IPS-18c (cell line): ENCODE measurements around the gene F10.

Source experiments
- H3K4me3 ChIP-seq: 2 replicates; pipeline ENCODE4 v1.7.0; 2013; ENCODE audit warnings: low read depth, mild to moderate bottlenecking, low read length, moderate library complexity; ENCODE audit not compliant: insufficient read depth
- H3K9me3 ChIP-seq: one replicate; pipeline ENCODE4 v1.6.1; 2013; ENCODE audit warnings: mild to moderate bottlenecking, low read length, moderate library complexity; ENCODE audit not compliant: control insufficient read depth, insufficient read depth

Gene F10

GRCh38 chr13:113120300-113121182 is 2.1 kb upstream of the F10 start:
- Histone ChIP-seq H3K4me3 (no peak overlapping the region), H3K9me3 (no peaks in the 10 kb centered on the region)

- Histone ChIP-seq H3K9me3 (no peaks in the 10 kb centered on the region), H3K4me3 (no peak overlapping the region)
Measured at GRCh38 chr13:113121183-113121927, 1.2 kb upstream of the F10 start.

- H3K4me3 ChIP-seq: no peak overlapping the region
- H3K9me3 ChIP-seq: no peaks in the 10 kb centered on the region
Measured at GRCh38 chr13:113121928-113122471, 599 bp upstream of the F10 start.

DNA sequence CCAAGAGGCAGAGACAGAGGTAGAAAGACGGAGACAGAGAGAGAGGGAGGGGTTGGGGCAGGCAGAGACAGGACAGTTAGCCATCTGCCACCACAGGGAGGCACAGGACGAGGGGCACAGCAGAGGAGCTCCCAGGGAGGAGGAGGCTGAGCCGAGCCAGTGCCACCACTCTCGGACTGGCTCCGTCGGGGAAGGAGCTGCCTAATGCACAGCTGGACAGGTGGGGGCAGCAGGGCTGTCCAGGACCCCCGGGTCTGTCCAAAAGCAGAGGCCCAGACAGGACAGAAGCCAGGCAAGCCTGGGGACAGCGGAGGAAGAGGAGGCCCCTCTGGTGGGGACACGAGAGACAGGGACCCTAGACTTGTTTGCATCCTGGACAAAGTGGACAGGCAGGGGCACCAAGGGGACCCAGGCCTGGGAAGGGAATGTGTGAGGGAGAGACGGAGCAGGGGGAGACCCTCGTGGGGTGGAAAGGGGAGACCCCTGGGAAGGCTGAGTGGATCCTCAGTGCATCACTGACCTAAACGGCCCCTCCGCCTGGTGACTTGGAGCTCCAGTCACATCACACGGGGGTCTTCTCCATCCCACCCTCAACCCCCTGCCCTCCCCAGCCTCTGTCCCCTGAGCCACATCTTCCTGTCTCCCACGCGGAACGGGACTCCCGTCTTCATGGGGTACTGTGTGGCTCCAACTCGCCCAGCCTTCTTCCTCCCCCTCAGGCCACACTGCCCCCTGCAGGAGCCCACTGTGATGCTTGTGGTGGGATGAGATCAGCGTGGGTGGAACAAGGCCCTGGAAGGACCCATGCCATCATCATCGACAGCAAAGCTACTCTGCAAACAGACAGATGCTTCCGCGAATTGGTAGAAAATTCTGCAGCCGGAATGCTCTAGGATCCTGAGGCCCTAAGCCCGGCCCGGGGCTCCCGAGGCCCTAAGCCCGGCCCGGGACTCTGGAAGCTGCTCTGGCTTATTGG is 915 bp downstream of the F10 start:
- H3K4me3 ChIP-seq: no peak overlapping the region; the same call in 1 of the 2 replicates
- H3K9me3 ChIP-seq: no peaks in the 10 kb centered on the region

DNA sequence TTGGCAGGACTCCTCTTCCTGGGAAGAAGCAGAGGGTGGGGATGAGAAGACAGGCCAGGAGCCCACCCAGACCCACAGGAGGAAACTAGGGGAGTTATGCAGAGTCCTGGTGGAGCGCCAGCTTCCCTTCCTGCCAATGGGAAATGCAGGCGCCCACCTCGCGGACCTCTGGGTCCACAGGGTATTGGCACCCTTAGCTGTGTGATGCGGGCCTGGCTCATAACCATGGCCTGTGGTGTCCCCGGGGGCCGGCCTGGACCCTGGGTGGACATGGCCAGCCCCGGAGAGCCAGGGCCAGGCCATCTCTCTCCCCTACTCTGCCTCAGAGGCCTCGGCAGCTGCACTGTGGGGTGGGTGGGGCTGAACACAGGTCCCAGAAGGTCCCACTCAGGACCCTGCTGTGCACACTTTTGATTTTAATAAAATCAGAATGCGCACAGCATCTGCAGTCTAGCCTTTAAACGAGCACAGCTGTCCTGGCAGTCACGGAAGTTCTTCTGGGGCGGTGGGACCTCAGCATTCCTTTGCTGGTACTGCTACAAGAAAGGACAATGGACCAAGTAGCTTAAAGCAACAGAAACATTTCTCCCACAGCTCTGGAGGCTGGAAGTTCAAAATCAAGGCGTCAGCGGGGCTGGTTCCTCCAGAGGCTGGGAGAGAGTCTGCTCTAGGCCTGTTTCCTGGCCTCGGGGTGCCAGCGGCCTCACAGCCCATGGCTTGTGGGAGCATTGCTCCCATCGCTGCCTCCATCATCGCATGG is 1.8 kb downstream of the F10 start:
- no peaks in the 10 kb centered on the region for H3K9me3 ChIP-seq
- no peak overlapping the region for H3K4me3 ChIP-seq

DNA sequence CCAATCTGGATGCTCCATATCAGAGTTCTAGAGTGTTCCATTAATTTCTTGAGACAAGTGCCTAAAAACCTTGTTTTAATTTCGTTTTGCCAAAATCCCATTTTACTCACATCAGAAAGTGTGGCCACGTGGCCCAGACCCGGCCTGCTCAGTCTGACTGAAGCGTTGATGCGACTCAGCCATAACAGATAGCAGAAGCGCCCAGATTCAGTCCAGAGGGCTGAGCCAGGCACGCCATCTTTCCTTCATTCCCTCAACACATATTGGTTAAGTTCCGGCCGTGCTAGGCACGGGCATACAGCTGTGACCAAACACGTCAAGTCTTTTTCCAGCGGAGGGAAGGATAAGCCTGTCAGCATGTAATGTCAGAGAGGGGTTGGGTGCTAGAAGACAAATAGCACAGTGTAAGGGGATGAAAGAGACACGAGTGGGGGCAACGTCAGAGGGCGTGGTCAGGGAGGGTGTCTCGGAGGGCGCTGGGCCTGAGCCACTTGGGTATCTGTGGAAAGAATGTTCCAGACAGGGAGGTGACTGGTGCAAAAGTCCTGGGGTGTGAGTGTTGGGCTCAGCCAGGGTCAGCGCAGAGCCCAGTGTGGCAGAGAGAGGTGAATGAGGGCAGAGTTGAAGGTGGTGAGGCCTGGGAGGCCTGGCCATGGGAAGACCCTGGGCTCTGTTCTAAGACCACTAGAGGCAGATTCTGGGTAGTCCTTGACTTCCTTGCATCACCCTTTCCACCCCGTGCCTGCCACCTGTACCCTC is 3.1 kb downstream of the F10 start:
- H3K4me3 ChIP-seq: no peak overlapping the region
- H3K9me3 ChIP-seq: no peaks in the 10 kb centered on the region

- H3K4me3 ChIP-seq: no peak overlapping the region
- H3K9me3 ChIP-seq: no peaks in the 10 kb centered on the region
Measured at GRCh38 chr13:113126265-113127150, 3.9 kb downstream of the F10 start.

GRCh38 chr13:113129480-113129879 is 6.9 kb downstream of the F10 start:
- H3K4me3 ChIP-seq: no peak overlapping the region
- no peaks in the 10 kb centered on the region for H3K9me3 ChIP-seq

DNA sequence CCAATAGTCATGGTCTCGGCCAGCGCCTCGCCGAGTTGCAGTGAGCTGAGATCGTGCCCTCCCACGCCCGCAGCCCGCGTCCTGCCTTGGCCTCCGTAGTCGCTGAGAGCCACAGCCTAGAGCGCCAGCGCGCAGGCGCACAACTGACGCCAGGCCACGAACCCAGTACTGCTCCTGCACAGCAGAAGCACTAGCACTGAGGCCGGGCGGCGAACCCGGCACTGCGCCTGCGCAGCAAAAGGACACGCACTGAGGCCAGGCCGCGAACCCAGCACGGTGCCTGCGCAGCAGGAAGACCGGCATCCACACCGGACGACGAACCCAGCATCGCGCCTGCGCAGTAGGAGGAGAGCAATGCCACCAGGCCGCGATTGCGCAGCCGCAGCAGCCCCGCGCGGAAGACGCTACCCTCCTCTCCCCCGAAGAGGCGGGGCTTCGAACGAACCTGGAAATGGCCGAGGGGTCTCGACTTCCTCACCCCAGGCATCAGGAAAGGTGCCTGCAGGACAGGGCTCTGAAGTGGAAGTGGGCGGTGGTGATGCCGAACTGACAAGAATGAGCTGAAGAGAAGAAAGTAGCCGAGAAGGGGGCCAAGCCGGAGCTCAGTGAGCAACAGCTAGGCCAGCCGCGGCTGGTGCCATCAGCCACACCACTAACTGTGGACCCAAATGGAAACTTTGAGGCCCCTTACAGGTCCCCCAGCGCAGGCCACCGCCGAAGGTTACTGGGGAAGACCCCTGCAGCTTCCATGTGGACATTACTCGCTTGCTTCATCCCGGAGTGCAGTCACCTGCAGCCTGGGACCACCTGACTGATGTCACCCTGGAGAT is 7.5 kb downstream of the F10 start:
- Histone ChIP-seq H3K4me3 (no peak overlapping the region), H3K9me3 (no peaks in the 10 kb centered on the region)

DNA sequence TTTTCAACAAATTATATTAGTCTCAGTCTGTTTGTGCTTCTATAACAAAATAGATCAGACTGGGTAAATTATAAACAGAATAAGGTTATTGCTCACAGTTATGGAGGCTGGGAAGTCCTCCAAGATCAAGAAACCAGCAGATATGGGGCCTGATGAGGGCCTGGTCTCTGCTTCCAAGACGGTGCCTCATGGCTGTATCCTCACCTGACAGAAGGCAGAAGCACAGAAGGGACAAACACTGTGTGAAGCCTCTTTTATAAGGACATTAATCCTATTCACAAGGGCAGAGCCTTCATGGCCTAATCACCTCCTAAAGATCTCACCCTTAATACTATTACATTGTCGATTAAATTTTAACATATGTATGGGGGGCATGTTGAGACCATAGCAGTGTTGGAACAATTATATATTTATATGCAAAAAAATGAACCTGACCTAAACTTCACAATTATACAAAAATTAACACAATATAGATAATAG is 12.7 kb downstream of the F10 start:
- no peaks in the 10 kb centered on the region for H3K9me3 ChIP-seq
- H3K4me3 ChIP-seq: no peak overlapping the region

DNA sequence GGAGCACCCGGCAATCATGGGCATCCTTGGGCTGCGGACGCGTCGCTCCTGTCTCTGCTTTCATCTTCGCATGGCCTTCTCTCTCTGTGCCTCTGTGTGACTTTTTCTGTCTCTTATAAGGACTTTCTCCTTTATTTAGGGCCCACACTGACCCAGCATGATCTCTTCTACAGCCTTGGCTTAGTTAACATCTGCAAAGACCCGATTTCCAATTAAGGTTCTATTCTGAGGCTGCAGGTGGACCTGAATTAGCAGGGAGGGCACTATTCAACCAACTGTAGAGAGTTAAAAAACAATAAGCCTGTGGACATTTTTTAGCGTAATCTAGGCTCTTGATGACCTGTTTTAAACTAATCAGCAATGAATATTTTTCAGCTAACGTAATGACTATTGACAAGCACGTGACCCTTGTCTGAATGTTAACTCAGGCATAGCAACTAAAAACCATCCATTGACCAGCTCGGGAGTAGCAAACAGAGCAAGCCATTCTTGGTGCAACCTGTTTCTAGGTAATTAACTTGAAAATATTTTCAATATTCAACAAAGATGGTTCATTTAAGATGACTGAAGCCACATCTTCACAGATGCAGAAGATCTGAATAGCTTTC is 15.2 kb downstream of the F10 start:
- H3K4me3 ChIP-seq: no peak overlapping the region

DNA sequence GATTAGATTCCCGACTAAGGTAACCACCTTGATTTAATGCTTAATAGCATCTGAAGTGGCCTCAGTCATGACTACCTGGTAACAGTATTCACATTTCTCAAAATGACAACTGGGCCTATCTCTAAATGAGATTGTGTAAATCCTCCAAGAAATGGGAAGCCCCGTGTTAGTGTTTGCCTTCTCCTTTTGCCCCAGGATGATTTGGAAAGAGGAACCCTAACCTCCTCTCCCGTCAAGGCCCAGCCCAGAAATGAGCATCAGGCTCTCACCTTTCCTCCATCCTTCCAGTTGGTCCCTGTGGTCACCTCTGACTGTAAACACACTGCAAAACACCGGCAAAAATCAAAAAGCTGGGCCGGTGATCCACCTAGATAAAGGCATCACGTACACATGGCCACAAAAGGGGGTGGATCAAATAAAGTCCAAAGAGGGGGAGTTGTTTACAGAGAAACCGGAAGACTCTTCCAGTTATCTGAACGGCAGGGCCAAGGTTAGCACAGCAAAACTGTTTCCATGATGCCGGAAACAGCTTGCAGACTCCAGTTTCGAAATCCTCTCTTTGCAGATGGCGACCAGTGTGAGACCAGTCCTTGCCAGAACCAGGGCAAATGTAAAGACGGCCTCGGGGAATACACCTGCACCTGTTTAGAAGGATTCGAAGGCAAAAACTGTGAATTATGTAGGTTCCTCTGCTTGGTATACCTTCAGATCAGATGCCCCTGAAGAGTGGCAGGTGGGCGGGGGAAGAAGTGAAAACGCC is 16.4 kb downstream of the F10 start:
- Histone ChIP-seq H3K4me3 (no peak overlapping the region), H3K9me3 (no peaks in the 10 kb centered on the region)

More for the DNA sequence above, 15.2 kb downstream of the F10 start:
- no peaks in the 10 kb centered on the region for H3K9me3 ChIP-seq

DNA sequence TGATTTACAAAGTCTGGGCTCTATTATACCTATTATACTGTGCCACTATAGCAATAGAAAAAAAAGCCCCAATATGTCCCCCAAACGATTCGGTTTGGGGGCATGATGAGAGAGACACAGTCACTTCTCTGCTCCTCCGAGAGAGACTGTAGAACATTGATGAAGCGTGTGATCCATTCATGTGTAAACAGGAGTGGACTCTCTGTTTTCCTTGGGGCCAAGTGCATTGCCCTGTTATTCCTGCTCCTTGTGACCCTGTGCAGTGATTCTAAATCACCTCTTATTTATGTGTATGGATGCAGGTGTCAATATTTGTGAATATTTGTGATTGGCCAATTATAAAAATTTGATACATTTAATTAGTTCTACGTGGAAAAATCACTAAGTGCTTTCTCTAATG is 17.0 kb downstream of the F10 start:
- Histone ChIP-seq H3K9me3 (no peaks in the 10 kb centered on the region), H3K4me3 (no peak overlapping the region)
